Neural progenitor cell (in vitro differentiated cells): Measurements from ENCODE around the gene MAPK8.

Source experiments
- EZH2phosphoT487 ChIP-seq: fragments of 200-600 bp; sonication (generic); IDR thresholded peaks from 2 replicates; pipeline ENCODE4 v1.6.1; 2017; ENCODE audit warnings: antibody characterized with exemption
- TF ChIP-seq, protein P1 (sequence below): fragments of 200-600 bp; sonication (generic); IDR thresholded peaks from 2 replicates; pipeline ENCODE4 v1.5.1; 2017; ENCODE audit warnings: antibody characterized with exemption, mild to moderate bottlenecking

DNA sequence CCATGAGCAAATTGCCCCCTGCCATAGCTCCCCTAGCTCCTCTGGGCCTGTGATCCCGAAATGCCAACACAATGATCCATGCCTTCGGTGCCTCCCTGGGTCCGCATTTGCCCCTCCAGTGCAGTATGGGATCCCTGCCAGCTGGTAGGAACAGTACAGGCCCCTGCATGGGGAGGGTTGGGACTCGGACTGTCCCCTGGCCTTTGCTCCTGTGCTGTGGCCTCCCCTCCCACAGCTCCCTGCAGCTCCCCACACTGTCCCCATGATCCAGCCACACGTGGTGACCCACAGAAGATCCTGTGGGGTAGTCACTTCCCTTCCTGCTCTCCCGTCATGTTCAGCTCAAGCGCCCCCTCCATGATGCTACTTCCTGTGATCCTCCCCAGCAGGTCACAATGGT, 140.3 kb downstream of the MAPK8 start:
- TF ChIP-seq, protein P1, sequence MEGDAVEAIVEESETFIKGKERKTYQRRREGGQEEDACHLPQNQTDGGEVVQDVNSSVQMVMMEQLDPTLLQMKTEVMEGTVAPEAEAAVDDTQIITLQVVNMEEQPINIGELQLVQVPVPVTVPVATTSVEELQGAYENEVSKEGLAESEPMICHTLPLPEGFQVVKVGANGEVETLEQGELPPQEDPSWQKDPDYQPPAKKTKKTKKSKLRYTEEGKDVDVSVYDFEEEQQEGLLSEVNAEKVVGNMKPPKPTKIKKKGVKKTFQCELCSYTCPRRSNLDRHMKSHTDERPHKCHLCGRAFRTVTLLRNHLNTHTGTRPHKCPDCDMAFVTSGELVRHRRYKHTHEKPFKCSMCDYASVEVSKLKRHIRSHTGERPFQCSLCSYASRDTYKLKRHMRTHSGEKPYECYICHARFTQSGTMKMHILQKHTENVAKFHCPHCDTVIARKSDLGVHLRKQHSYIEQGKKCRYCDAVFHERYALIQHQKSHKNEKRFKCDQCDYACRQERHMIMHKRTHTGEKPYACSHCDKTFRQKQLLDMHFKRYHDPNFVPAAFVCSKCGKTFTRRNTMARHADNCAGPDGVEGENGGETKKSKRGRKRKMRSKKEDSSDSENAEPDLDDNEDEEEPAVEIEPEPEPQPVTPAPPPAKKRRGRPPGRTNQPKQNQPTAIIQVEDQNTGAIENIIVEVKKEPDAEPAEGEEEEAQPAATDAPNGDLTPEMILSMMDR, result no peak
- no peak for TF ChIP-seq EZH2phosphoT487
